ENCODE data around the gene DUSP1.

DUSP1 gene

DNA sequence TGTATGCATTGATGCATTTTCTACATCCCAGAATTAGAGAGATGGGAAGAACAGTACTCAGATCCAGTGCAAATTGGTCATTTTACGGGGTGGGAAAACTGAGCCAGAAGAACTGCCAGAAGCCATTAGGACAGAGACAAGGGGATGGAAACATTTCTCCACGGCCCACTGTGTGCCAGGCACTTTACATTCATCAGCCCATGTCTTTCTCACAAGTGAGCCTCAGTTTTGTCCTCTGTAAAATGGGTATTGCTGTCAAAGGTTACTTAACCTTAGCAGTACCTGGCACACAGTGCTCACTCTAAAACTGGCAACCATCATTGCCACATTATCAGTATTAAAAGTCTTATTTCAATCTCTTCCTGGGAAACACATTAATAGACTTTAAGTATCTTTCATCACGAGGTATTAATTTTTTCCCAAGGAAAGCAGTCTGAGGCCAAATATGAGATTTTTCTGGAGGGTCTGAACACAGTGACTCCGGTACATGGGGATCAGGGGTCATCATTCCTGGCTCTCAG is 5.2 kb downstream of the DUSP1 start:
- no peak for DNase-seq (ENCODE audit: low read depth in 1 of 2, low spot score in 1 of 2)

- DNase-seq (ENCODE audit: low read depth in 1 of 2, low spot score in 1 of 2): peak; percentile 80 to 86
These were observed 5.9 kb downstream of the DUSP1 start for GRCh38 chr5:172764861-172765765.

DNA sequence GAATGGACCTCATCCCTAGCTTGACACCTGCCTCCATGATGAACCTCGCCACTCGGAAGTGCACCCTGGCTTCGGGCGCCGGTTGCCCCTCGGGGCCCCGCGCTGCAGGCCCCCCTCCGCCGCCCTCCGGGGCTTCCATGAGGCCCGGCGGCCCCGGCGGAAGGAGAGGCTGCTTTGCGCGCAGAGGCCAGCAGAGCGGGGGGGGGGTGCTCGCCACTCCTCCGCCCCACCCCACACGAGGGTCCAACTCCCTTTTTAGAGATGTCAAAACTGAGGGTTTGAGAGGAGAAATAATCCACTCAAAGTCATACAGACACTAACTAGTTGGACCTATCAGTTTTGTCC is 7.9 kb downstream of the DUSP1 start:
- no peak for DNase-seq (ENCODE audit: low read depth in 1 of 2, low spot score in 1 of 2)

- no peak for DNase-seq (ENCODE audit: low read depth in 1 of 2, low spot score in 1 of 2)
These were observed 8.5 kb downstream of the DUSP1 start for GRCh38 chr5:172762214-172763119.

- DNase-seq (ENCODE audit: low read depth in 1 of 2, low spot score in 1 of 2): no peak
These were observed 10.0 kb downstream of the DUSP1 start for GRCh38 chr5:172760959-172761358.

GRCh38 chr5:172760136-172760535 is 10.9 kb downstream of the DUSP1 start:
- DNase-seq (ENCODE audit: low read depth in 1 of 2, low spot score in 1 of 2): no peak

GRCh38 chr5:172758834-172759149 is 12.2 kb downstream of the DUSP1 start:
- DNase-seq (ENCODE audit: low read depth in 1 of 2, low spot score in 1 of 2): no peak

GRCh38 chr5:172758077-172758833 is 12.7 kb downstream of the DUSP1 start:
- no peak for DNase-seq (ENCODE audit: low read depth in 1 of 2, low spot score in 1 of 2)

GRCh38 chr5:172757394-172758010 is 13.5 kb downstream of the DUSP1 start:
- no peak for DNase-seq (ENCODE audit: low read depth in 1 of 2, low spot score in 1 of 2)

DNA sequence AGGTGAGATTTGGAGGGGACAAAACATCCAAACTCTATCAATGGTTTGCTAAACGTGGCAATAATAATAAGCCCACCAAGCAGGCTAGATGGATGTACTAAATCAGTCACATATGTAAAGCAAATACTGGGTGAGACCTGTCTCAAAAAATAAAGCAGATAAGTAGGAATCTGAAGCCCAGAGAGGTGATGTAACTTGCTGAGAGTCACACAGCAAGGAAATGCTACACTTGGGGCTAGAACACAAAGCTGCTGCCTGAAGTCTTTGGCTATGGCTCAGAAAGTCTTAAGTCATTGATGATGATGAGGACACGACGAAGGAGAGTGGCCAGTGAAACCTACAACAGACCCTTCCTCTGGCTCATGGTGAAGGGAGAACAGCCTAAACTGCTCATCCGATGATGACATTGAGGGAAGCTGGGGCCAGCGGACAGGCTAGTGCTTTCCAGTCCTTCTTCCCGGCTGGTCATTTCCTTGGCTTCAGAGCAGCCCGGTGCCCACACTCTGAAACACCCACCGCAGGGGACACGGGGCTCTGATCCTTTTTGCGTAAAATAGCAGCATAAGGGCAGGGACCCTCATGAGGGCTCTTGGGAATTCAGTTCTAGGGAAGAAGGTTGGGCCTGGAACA is 14.1 kb downstream of the DUSP1 start:
- DNase-seq (ENCODE audit: low read depth in 1 of 2, low spot score in 1 of 2): no peak

- no peak for DNase-seq (ENCODE audit: low read depth in 1 of 2, low spot score in 1 of 2)
These were observed 16.2 kb downstream of the DUSP1 start for GRCh38 chr5:172754596-172755356.

DNA sequence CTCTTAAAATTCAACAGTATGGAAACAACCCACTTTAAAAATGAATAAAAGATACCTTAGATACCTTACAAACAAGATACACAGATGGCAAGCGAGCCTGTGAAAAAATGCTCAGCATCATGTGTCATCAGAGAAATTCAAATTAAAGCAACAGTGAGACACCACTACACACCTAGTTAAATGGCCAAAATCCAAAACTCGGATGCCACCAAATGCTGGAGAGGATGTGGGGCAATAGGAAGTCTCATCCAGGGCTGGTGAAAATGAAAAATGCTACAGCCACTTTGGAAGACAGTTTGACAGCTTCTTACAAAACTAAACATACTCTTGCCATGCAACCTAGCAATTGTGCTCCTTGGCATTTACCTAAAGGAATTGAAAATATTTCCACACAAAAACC is 17.9 kb downstream of the DUSP1 start:
- no peak for DNase-seq (ENCODE audit: low read depth in 1 of 2, low spot score in 1 of 2)

GRCh38 chr5:172751761-172752510 is 19.1 kb downstream of the DUSP1 start:
- DNase-seq (ENCODE audit: low read depth in 1 of 2, low spot score in 1 of 2): no peak

DNA sequence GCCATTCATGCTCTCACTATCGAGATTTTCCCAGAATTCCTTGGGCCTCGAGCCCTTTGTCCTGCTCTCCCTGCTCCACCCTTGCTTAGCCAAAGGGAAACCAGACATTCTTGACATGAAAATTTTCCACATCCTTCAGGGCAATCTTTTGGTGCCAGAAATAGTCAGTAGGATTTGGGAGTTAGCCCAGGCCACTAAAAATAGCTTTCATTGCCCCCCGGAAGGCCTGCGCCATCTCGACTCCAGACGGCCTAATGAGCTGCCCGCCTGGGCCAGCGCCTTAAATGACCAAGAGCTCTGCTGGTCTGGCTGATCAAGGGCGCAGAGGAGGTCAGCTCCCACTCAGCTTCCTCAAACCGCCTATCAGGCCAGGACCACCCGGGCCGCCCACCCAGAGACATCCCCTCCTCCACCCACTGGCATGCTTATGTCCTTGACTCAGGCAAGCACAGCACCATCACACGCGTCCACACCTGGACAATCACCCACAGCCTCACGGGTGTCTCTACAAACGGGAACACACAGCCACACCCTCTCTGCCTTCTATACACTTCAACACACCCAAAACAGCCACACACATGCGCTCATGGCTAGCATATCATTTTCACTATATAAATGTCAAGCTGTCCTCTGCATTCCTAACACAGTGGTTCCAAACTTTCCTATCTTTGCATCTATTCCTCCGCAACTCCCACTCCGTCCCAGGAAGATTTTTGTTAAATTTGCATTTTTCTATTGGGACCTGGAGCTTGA is 20.9 kb downstream of the DUSP1 start:
- no peak for DNase-seq (ENCODE audit: low read depth in 1 of 2, low spot score in 1 of 2)

DNA sequence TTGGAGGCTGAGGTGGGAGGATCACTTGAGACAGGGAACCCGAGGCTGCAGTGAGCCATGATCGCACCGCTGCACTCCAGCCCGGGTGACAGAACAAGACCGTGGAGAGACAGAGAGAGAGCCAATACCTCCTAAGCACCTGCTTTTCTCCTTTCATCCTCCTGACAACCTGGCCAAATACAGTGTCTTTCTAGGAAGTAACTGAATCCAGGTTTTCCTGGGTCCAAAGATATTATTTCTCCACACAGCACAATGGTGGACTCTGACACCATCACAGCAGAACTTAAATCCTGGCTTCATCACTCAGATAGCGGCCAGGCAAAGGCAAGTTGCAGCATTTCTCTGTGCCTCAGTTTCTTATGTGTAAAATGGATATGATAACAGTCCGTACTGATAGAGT is 21.9 kb downstream of the DUSP1 start:
- no peak for DNase-seq (ENCODE audit: low read depth in 1 of 2, low spot score in 1 of 2)

DNA sequence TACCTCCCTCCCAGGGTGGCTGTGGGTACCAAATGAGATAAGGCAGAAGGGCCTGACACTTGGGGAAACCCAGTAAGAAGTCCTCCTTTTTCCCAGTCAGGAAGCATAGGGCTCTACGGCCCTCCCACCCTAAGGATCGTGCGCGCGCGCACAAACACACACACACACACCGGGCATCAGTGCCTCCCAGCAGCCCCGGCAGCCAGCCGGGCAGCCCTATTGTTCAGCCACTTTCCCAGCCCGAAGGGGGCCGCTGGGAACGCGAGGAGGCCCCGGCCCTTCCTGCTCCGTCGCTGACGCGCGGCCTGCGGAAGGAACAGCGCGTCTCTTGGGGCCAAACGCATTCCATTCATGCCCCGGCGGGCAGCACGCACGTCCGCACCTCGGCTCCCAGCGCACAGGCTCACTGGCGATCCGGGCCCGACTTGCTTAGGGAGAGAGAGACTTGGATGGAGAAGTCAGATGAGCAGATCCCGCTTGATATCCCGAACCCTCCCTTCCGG is 22.6 kb downstream of the DUSP1 start:
- DNase-seq (ENCODE audit: low read depth in 1 of 2, low spot score in 1 of 2): no peak

GRCh38 chr5:172747471-172747870 is 23.5 kb downstream of the DUSP1 start:
- no peak for DNase-seq (ENCODE audit: low read depth in 1 of 2, low spot score in 1 of 2)

GRCh38 chr5:172746725-172747124 is 24.3 kb downstream of the DUSP1 start:
- no peak for DNase-seq (ENCODE audit: low read depth in 1 of 2, low spot score in 1 of 2)

All from activated T-helper 1 cell treated with anti-CD3 and anti-CD28 coated beads, Interleukin-2, amount 50 U/mL, for 16 hours (primary cell).